ENCODE data around the gene PI4KB. TPM values are rescaled to one million over a fixed set of nuclear protein-coding genes. Genes with fewer than 3 reads are reported as not detected.

PI4KB gene
- total and polyA plus RNA-seq, 2 of the 13 experiments (the other 11 are each of a cell fraction or from before 2014, with no cell fraction given) = 19.5 to 29.3 TPM

- H2AFZ ChIP-seq (ENCODE audit: low read length) = peak overlapping the region; percentile 82
- ATAC-seq (peak; percentile 59), FAIRE-seq (no peak), DNase-seq (ENCODE audit: low spot score) (no peak)
- BruUV-seq (replicated peaks) = TSS peak; percentile 72
- WGBS (ENCODE audit: low lambda C conversion rate) = 2% methylated on average over 34 of the region's 34 CpGs
- ChIA-PET CTCF (ENCODE audit: low intra/inter-chr PET ratio, low total read pairs) (no interaction called here), POLR2A (interaction anchor here (0.6 to 2.5 kb wide), 18 partner anchors 8 to 631 kb away, joined by 3 to 21 read pairs (median 6); partner anchors contain the start of genes GOLPH3L, POGZ, PSMB4 and RFX5)
- peak overlapping the region; percentile 87 for H3K9ac ChIP-seq (ENCODE audit: insufficient read depth, low read depth, low read length)
- H3K27me3 ChIP-seq (ENCODE audit: control insufficient read depth in 1 of 2, insufficient read depth in 2 of 2, low read length in 2 of 2) = no peaks in the 10 kb centered on the region; a peak in 1 of 5 replicates
- in situ Hi-C loops (cut with HindIII; ENCODE audit: extremely low pct_ligation_motif_present, low pct_unique_long_range_greater_than_20kb) (no loop called here), intact Hi-C loops (cut with micrococcal nuclease; ENCODE audit: unreplicated experiment) (loop anchor here (1.0 kb wide), 1 partner anchor 47 kb away; no protein-coding TSS in a partner anchor)
- H3K4me2 ChIP-seq (ENCODE audit: low read depth, low read length) = peak overlapping the region; percentile 92
- peak overlapping the region; percentile 78 to 82 (median 79) for H3K4me3 ChIP-seq (replicated peaks in 1 of 3; ENCODE audit: insufficient read depth in 1 of 3, low read depth in 2 of 3, low read length in 3 of 3)
- H3K27ac ChIP-seq (ENCODE audit: extremely low read length, insufficient read depth, low read length) = peak overlapping the region; percentile 93
- peaks cover 18% of the 10 kb centered on the region for H3K79me2 ChIP-seq (ENCODE audit: insufficient read depth, low read length)
- H4K20me1 ChIP-seq (ENCODE audit: insufficient read depth, low read length) = no peaks in the 10 kb centered on the region
- H3K36me3 ChIP-seq (replicated peaks in 1 of 2; ENCODE audit: control insufficient read depth in 1 of 2, insufficient read depth in 2 of 2, low read length in 2 of 2) = peaks cover 2 to 3% of the 10 kb centered on the region in 2 experiments; a peak in 1 of 5 replicates
- peaks cover 33% of the 10 kb centered on the region for H3K4me1 ChIP-seq (ENCODE audit: insufficient read depth, low read length)
- H3K9me3 ChIP-seq (ENCODE audit: low read length) = no peaks in the 10 kb centered on the region
- TF ChIP-seq ZBTB34 (CRISPR knock-in tag; IDR thresholded peaks at IDR 0.05) (no peak), ZNF225 (CRISPR knock-in tag; IDR thresholded peaks at IDR 0.05) (peak; percentile 45; the same call in 1 of the 2 replicates), SAP130 (CRISPR knock-in tag; IDR thresholded peaks at IDR 0.05; ENCODE audit: low read depth) (peak; percentile 27; the same call in 1 of the 2 replicates), ZNF792 (CRISPR knock-in tag; IDR thresholded peaks at IDR 0.05) (no peak), MED8 (CRISPR knock-in tag; IDR thresholded peaks at IDR 0.05; ENCODE audit: insufficient replicate concordance) (no peak), ZNF232 (CRISPR knock-in tag; IDR thresholded peaks at IDR 0.05; ENCODE audit: borderline replicate concordance) (no peak), DMAP1 (CRISPR knock-in tag; IDR thresholded peaks at IDR 0.05) (0 out of 2 replicates have a peak, but pooled peaks have one; percentile 6), HOXA7 (CRISPR knock-in tag; IDR thresholded peaks at IDR 0.05) (no peak), ZNF333 (CRISPR knock-in tag; IDR thresholded peaks at IDR 0.05; ENCODE audit: borderline replicate concordance) (no peak), HIVEP1 (CRISPR knock-in tag; IDR thresholded peaks at IDR 0.05) (no peak), ZNF598 (CRISPR knock-in tag; IDR thresholded peaks at IDR 0.05; ENCODE audit: borderline replicate concordance) (0 out of 2 replicates have a peak, but pooled peaks have one; percentile 47), ZMYM3 (CRISPR knock-in tag; IDR thresholded peaks at IDR 0.05) (0 out of 2 replicates have a peak, but pooled peaks have one; percentile 13), ZFAT (CRISPR knock-in tag; conservative IDR thresholded peaks at IDR 0.05) (no peak), MAZ (IDR thresholded peaks at IDR 0.05; ENCODE audit: borderline replicate concordance, low read depth, low read length) (no peak), MAZ (CRISPR knock-in tag; IDR thresholded peaks at IDR 0.05; ENCODE audit: low read depth) (no peak), KDM3A (CRISPR knock-in tag; IDR thresholded peaks at IDR 0.05; ENCODE audit: low read depth) (no peak), RARG (CRISPR knock-in tag; IDR thresholded peaks at IDR 0.05; ENCODE audit: low read depth) (no peak), ZSCAN25 (CRISPR knock-in tag; IDR thresholded peaks at IDR 0.05) (0 out of 2 replicates have a peak, but pooled peaks have one; percentile 47), WIZ (CRISPR knock-in tag; IDR thresholded peaks at IDR 0.05) (no peak), RXRA (CRISPR knock-in tag; IDR thresholded peaks at IDR 0.05) (no peak), ZNF224 (CRISPR knock-in tag; IDR thresholded peaks at IDR 0.05) (0 out of 2 replicates have a peak, but pooled peaks have one; percentile 11)
- TF ChIP-seq, protein P1, sequence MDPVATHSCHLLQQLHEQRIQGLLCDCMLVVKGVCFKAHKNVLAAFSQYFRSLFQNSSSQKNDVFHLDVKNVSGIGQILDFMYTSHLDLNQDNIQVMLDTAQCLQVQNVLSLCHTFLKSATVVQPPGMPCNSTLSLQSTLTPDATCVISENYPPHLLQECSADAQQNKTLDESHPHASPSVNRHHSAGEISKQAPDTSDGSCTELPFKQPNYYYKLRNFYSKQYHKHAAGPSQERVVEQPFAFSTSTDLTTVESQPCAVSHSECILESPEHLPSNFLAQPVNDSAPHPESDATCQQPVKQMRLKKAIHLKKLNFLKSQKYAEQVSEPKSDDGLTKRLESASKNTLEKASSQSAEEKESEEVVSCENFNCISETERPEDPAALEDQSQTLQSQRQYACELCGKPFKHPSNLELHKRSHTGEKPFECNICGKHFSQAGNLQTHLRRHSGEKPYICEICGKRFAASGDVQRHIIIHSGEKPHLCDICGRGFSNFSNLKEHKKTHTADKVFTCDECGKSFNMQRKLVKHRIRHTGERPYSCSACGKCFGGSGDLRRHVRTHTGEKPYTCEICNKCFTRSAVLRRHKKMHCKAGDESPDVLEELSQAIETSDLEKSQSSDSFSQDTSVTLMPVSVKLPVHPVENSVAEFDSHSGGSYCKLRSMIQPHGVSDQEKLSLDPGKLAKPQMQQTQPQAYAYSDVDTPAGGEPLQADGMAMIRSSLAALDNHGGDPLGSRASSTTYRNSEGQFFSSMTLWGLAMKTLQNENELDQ (CRISPR knock-in tag; IDR thresholded peaks at IDR 0.05; ENCODE audit: borderline replicate concordance) = 0 out of 2 replicates have a peak, but pooled peaks have one; percentile 33
Measured at GRCh38 chr1:151327903-151328674, 873 bp upstream of the PI4KB start.

Measured in HepG2 (cell line).